ENCODE results near the gene IL31.

Gene IL31

GRCh38 chr12:122135437-122136031 is 38.5 kb downstream of the IL31 start:
- TF ChIP-seq TAF1 (IDR thresholded peaks at IDR 0.05; ENCODE audit: borderline replicate concordance, insufficient read depth, low read length) (no peak), SIN3A (IDR thresholded peaks at IDR 0.05; ENCODE audit: borderline replicate concordance, insufficient read depth, low read length) (no peak), FOXP2 (optimal IDR thresholded peaks at IDR 0.05; ENCODE audit: borderline replicate concordance, extremely low read depth, extremely low read length, insufficient read depth) (no peak), POLR2AphosphoS5 (IDR thresholded peaks at IDR 0.05; ENCODE audit: low read depth, low read length) (no peak), REST (IDR thresholded peaks at IDR 0.05; ENCODE audit: insufficient read depth in 1 of 2, low read depth in 2 of 2, low read length in 2 of 2) (no peak)

GRCh38 chr12:122133192-122133950 is 40.6 kb downstream of the IL31 start:
- no peak for TF ChIP-seq SIN3A (IDR thresholded peaks at IDR 0.05; ENCODE audit: borderline replicate concordance, insufficient read depth, low read length)
- no peak for TF ChIP-seq TAF1 (IDR thresholded peaks at IDR 0.05; ENCODE audit: borderline replicate concordance, insufficient read depth, low read length)
- TF ChIP-seq POLR2AphosphoS5 (IDR thresholded peaks at IDR 0.05; ENCODE audit: low read depth, low read length) = no peak
- no peak for TF ChIP-seq FOXP2 (optimal IDR thresholded peaks at IDR 0.05; ENCODE audit: borderline replicate concordance, extremely low read depth, extremely low read length, insufficient read depth)

GRCh38 chr12:122130150-122130549 is 43.9 kb downstream of the IL31 start:
- TF ChIP-seq TAF1 (IDR thresholded peaks at IDR 0.05; ENCODE audit: borderline replicate concordance, insufficient read depth, low read length) = no peak
- no peak for TF ChIP-seq SIN3A (IDR thresholded peaks at IDR 0.05; ENCODE audit: borderline replicate concordance, insufficient read depth, low read length)
- TF ChIP-seq FOXP2 (optimal IDR thresholded peaks at IDR 0.05; ENCODE audit: borderline replicate concordance, extremely low read depth, extremely low read length, insufficient read depth) = no peak
- no peak for TF ChIP-seq POLR2AphosphoS5 (IDR thresholded peaks at IDR 0.05; ENCODE audit: low read depth, low read length)
- no peak for TF ChIP-seq REST (IDR thresholded peaks at IDR 0.05; ENCODE audit: insufficient read depth in 1 of 2, low read depth in 2 of 2, low read length in 2 of 2)

- TF ChIP-seq TAF1 (IDR thresholded peaks at IDR 0.05; ENCODE audit: borderline replicate concordance, insufficient read depth, low read length) = no peak
- no peak for TF ChIP-seq SIN3A (IDR thresholded peaks at IDR 0.05; ENCODE audit: borderline replicate concordance, insufficient read depth, low read length)
- TF ChIP-seq FOXP2 (optimal IDR thresholded peaks at IDR 0.05; ENCODE audit: borderline replicate concordance, extremely low read depth, extremely low read length, insufficient read depth) = no peak
- no peak for TF ChIP-seq POLR2AphosphoS5 (IDR thresholded peaks at IDR 0.05; ENCODE audit: low read depth, low read length)
- no peak for TF ChIP-seq REST (IDR thresholded peaks at IDR 0.05; ENCODE audit: insufficient read depth in 1 of 2, low read depth in 2 of 2, low read length in 2 of 2)
Observed at GRCh38 chr12:122129131-122129530, 44.9 kb downstream of the IL31 start.

GRCh38 chr12:122128481-122128880 is 45.5 kb downstream of the IL31 start:
- TF ChIP-seq REST (IDR thresholded peaks at IDR 0.05; ENCODE audit: insufficient read depth in 1 of 2, low read depth in 2 of 2, low read length in 2 of 2) (no peak), FOXP2 (optimal IDR thresholded peaks at IDR 0.05; ENCODE audit: borderline replicate concordance, extremely low read depth, extremely low read length, insufficient read depth) (no peak), SIN3A (IDR thresholded peaks at IDR 0.05; ENCODE audit: borderline replicate concordance, insufficient read depth, low read length) (no peak), TAF1 (IDR thresholded peaks at IDR 0.05; ENCODE audit: borderline replicate concordance, insufficient read depth, low read length) (no peak), POLR2AphosphoS5 (IDR thresholded peaks at IDR 0.05; ENCODE audit: low read depth, low read length) (no peak)

Data from PFSK-1 (cell line).